GM21619 (cell line): ENCODE results near the gene ACAD10.
"Not testable (repeated sequence)": the region's sequence is repeated elsewhere in the genome, so short reads cannot be mapped to it uniquely, and the experiment has no call there.

Source experiments
- ATAC-seq: cut with Tn5 transposase; IDR thresholded peaks from one replicate; pipeline ENCODE4 v1.9.1; 2021; ENCODE audit not compliant: unreplicated experiment

Gene ACAD10

GRCh38 chr12:111686574-111687105, 787 bp downstream of the ACAD10 start:
- ATAC-seq: no peak

GRCh38 chr12:111687255-111687654, 1.4 kb downstream of the ACAD10 start:
- ATAC-seq: no peak

- ATAC-seq: no peak
Observed at GRCh38 chr12:111687952-111688351, 2.1 kb downstream of the ACAD10 start.

- no peak for ATAC-seq
Observed at GRCh38 chr12:111691262-111691661, 5.4 kb downstream of the ACAD10 start.

GRCh38 chr12:111692575-111693210, 6.8 kb downstream of the ACAD10 start:
- no peak for ATAC-seq

- no peak for ATAC-seq
Observed at GRCh38 chr12:111693818-111694217, 8.0 kb downstream of the ACAD10 start.

GRCh38 chr12:111699962-111700361, 14.1 kb downstream of the ACAD10 start:
- no peak for ATAC-seq

GRCh38 chr12:111705672-111706071, 19.8 kb downstream of the ACAD10 start:
- ATAC-seq: no peak

GRCh38 chr12:111706145-111706544, 20.3 kb downstream of the ACAD10 start:
- no peak for ATAC-seq

GRCh38 chr12:111715279-111715678, 29.4 kb downstream of the ACAD10 start:
- ATAC-seq: no peak

- not testable (repeated sequence) for ATAC-seq
Observed at GRCh38 chr12:111719316-111719715, 33.5 kb downstream of the ACAD10 start.

GRCh38 chr12:111720457-111720856, 34.6 kb downstream of the ACAD10 start:
- no peak for ATAC-seq

- not testable (repeated sequence) for ATAC-seq
Observed at GRCh38 chr12:111723646-111724360, 38.0 kb downstream of the ACAD10 start.

GRCh38 chr12:111728795-111729194, 42.9 kb downstream of the ACAD10 start:
- no peak for ATAC-seq

GRCh38 chr12:111730420-111730819, 44.6 kb downstream of the ACAD10 start:
- no peak for ATAC-seq

- ATAC-seq: no peak
Observed at GRCh38 chr12:111732786-111733185, 46.9 kb downstream of the ACAD10 start.

- ATAC-seq: no peak
Observed at GRCh38 chr12:111733340-111733915, 47.6 kb downstream of the ACAD10 start.

GRCh38 chr12:111739524-111739923, 53.7 kb downstream of the ACAD10 start:
- ATAC-seq: not testable (repeated sequence)

GRCh38 chr12:111741235-111741812, 55.5 kb downstream of the ACAD10 start:
- ATAC-seq: no peak

- ATAC-seq: no peak
Observed at GRCh38 chr12:111745211-111745610, 59.4 kb downstream of the ACAD10 start.

- no peak for ATAC-seq
Observed at GRCh38 chr12:111747333-111747732, 61.5 kb downstream of the ACAD10 start.
